EL (cell line): ENCODE data around the gene DLL4.
A peak's percentile ranks its signal among the peaks of the same experiment; 100 is the strongest.

Source experiments
- DNase-seq: peaks from one replicate; pipeline ENCODE4 v3.0.0-alpha.2; 2016

The DLL4 gene

DNA sequence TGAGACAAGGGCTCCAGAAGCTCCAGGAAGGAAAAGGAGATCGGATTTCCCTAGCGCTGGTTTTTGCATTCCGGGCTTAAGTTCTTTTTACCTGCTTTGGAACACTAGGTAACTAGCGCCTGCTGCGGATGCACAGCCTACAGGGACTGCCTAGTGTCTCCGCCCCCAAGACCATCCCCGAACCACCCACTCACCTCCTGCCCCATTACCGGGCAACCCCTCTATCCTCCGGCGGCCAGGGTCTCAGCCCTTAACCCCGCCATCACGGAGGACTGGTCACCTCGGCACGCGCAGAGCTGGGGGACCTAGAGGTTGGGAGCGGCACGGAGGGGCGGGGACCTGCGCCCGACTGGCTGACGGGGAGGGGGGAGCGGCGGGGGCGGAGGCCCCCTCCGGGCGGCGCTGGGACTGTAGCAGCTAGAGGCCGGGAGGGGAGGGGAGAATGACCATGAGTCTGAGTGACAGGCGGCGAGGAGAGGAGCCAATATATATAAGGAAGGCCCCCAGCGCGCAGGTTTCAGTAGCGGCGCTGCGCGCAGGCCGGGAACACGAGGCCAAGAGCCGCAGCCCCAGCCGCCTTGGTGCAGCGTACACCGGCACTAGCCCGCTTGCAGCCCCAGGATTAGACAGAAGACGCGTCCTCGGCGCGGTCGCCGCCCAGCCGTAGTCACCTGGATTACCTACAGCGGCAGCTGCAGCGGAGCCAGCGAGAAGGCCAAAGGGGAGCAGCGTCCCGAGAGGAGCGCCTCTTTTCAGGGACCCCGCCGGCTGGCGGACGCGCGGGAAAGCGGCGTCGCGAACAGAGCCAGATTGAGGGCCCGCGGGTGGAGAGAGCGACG, at the start of gene DLL4:
Gene DLL4 (plus strand): TSS at position 520 of the 839 bp plus-strand sequence. CDS start 329 bp downstream, outside the sequence.
- DNase-seq, result peak; percentile 71

DNA sequence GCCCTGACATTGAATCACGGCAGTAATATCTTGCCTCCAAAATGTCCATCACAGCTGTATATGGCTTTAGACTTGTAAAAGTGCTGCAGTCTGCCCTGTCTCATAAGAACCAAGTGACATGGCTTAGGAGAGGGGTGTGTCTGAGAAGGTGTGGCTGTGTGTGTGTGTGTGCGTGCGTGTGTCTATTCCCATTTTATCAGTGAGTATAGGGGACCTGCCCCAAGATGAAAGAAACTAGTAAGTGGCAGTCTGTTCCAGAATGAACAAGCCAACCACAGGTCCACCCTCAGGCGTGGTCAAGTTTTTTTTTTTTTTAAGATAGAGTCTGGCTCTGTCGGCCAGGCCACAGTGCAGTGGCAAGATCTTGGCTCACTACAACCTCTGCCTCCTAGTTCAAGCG, 49.5 kb upstream of the DLL4 start:
- no peak for DNase-seq

DNA sequence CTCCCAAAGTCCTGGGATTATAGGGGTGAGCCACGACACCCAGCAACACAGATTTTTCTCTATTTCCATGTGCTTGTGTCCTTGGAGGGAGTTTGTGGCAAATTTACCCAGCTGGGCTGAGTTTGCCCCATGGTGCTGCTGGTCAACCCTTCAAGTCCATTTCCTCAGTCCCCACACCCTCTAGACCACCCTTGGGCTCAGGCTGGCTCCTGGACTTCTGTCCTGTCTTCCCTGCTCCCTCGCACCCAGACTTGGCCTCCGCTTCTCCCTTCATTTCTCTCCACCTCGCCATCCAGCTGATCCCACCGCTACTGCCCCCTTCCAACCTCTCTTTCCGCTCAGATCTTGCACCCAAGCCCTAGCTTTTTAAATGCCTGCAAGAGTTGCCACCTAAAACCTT, 47.8 kb upstream of the DLL4 start:
- DNase-seq, result no peak

DNA sequence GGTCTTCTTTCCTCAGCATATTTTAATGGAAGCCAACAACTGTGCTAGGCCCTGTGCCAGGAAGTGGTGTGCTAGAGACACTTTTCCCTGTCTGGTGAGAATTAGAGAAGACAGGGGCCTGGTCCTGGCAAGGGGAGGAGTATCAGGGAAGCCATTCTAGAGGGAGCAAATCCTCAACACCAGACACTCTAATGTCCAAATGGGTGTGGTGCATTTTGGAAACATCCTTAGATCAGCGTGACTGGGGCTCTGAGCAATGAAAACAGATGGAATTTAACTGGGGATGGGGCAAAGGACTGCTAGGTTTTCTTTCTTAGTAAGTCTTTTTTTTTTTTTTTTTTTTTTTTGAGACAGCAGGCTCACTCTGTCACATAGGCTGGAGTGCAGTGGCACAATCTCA, 42.6 kb upstream of the DLL4 start:
- no peak for DNase-seq

DNA sequence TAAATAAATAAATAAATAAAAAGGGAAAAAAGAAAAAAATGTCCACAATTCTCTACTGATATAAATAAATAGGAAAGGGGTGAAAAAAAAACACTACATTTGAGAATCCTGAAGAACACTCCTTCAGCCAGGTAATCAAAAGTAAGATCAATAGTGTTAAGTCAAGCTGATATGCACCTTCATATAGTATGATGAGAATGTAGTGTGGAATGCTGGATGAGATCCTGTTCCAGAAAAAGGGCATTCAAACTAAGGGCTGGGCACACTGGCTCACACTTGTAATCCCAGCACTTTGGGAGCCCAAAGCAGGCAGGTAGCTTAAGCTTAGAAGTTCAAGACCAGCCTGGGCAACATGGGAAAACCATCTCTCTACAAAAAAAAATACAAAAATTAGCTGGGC, 40.0 kb upstream of the DLL4 start:
- DNase-seq, result no peak

DNA sequence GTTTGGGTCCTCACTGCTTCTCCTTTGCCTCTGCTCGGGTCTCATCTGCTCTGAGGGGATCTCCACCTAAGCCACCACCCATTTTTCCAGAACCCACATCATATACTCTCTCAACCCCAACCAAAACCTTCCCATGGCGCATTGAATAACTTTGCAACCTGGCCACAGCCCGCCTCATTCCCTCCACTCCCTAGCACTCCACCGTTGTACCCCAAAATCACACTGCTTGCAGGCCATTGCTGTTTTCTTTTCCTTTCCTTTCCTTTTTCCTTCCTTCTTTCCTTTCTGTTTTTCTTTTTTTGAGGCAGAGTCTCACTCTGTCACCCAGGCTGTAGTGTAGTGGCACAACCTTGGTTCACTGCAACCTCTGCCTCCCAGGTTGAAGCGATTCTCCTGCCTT, 38.0 kb upstream of the DLL4 start:
- DNase-seq, result no peak

DNA sequence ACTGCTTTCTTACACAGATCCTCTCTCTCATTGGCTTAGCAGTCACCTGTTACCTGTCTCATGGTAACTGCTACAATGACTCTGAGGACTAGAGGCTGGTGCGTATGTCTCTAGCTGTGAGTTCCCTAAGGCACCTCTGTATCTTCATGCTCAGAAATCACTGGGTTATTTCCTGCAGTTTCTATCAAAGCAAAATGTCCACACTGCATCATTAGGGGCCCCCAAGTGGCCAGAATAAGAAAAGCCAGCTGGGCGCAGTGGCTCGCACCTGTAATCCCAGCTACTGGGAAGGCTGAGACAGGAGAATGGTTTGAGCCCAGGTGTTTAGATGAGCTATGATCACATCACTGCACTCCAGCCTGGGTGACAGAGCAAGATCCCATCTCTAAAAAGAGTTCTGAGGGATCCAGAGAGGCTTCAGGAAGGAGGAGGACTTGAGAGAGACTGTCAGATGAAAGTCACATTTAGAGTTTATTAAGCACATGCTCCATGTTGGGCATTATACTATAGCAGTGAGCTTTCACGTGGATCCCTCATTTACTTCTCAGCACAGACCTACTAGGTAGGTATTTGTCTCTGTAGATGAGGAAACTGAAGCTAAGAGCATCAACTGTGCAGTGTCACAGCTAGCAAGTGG, 37.2 kb upstream of the DLL4 start:
- peak; percentile 53 for DNase-seq

DNA sequence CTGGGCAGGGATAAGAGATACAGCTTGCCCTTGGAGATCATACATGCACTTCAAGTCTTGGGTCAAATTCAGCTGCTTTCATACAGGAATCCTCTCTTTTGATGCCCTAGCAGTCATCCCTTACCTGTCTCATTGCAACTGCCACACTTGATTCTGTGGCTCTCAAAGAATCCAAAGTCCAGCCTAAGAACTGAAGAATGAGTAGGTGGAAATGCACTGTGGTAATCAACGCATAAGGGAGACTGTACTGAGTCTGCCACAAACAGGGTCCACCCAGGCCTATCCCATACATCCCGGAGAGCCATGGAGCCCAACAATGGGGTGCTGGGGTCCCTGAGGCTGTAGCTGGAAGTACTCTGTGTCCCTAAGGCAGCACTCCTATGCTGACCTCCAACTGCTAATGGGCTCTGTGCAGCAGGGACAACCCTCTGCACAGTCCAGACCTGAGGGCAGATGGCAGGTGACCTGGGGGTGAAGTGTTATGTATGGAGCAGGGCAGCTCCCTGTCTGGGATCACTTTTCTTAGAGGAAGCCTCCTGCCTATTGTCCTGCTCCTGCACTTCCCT, 36.6 kb upstream of the DLL4 start:
- no peak for DNase-seq

DNA sequence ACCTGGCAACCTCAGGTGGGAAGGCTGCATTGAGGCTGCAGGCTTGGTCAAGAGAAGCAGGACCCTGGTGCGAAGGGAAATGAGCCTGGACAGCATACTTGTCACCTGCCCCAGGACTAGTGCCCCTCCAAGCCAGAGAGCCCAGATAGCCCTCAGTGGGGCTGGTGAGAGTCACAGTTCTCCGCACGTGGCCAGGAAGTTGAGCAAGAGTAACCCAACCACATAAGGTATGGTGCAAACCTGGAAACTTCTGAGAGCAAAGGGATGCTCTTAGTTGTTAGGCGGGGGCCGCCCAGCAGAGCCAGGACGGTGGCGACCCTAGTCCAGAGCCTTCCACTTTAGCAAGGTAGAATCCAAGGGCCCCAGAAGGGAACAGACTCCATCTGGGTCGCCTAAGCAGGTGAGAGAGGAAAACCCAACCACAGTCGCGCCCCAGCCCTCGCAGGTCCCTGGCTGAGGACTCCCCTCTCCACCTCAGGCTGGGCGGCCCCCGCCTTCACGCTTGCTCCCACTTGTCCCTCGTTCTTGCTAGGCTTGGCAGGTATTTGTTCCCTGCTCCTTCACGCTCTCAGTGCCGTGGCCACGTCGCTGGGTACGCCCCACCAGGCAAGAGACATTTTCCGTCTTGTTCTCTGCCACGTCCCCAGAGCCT, 36.0 kb upstream of the DLL4 start:
- DNase-seq, result no peak

DNA sequence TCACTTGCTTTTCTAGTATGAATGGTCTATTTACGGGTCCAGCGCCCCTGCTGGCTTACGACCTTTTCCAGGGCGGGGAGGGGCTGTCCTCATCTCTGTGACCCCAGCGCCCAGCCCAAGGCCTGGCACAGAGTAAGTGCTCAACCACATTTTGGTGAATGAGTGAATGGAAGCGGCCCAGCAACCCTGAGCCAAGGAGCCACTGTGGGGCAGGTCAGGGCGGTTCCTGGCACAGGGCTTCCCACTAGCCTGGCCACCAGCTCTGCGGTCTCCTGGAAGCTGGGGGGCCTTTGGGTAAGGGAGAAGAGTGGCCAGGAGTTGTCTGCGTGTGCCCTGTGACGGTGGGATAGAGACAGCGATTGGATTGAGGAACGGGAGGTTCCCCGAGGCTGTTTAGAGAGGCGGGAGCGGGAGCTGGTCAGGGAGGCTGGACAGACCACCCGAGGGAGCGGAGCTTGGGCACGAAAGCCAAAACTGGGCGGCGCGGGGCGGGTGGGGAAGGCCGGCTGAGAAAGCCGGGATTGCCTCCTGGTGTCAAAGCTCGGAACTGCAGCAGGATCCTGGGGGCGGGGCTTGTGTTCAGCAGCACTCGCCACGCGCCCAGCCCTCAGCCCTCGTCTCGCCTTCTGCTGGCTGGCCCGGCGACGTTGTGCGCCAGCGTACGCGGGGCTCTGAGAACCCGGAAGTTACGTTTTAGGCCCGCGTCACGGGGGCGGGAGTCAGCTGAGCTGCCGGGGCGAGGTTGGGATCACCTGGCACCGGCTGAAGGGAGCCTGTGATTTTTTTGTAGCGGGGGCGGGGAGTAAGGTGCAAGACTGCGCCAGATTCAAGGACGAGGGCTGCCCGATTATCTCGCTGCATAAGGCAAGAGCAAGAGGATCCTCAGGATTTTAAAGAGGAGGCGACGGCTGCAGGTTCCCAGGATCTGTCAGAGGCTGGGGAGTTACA, 35.1 kb upstream of the DLL4 start, which contains the start of gene VPS18:
Gene VPS18 (plus strand): TSS at position 718 of the 948 bp plus-strand sequence. CDS start 319 bp downstream, outside the sequence.
- DNase-seq, result peak; percentile 95

DNA sequence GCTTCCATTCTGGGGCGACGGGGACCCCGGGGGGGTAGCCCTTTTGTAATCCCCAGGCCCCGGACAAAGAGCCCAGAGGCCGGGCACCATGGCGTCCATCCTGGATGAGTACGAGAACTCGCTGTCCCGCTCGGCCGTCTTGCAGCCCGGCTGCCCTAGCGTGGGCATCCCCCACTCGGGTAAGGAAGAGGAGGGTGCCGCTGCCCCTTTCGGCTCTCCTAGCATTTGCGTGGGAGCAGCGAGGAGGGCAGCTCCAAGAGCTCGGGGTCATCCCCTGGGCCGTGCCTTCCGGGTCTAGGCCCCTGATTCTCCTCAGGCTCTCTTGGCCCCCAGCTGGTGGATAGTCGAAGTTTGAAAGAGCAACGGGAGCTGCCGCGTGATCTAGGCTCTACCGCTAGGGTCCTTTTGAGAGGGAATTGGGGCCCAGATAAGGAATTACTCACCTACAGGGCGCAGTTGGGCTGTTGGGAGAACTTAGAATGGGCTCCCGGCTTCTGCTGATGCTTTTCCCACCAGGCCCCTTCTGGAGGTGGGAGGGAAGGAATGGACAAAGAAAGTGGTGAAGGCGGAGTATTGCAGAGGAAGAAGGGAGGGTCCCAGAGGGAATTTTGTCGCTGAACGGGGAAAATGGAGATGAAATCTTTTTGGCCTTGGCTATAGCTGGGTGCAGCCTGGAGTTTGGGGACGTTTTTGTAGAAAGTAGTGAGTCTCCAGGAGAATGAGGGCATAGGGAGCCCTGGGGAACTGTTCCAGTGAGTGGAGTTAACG, 34.3 kb upstream of the DLL4 start:
- DNase-seq, result peak; percentile 83

DNA sequence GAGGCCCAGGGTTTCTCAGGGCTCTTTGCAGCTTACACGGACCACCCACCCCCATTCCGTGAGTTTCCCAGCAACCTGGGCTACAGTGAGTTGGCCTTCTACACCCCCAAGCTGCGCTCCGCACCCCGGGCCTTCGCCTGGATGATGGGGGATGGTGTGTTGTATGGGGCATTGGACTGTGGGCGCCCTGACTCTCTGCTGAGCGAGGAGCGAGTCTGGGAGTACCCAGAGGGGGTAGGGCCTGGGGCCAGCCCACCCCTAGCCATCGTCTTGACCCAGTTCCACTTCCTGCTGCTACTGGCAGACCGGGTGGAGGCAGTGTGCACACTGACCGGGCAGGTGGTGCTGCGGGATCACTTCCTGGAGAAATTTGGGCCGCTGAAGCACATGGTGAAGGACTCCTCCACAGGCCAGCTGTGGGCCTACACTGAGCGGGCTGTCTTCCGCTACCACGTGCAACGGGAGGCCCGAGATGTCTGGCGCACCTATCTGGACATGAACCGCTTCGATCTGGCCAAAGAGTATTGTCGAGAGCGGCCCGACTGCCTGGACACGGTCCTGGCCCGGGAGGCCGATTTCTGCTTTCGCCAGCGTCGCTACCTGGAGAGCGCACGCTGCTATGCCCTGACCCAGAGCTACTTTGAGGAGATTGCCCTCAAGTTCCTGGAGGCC, 29.5 kb upstream of the DLL4 start:
- DNase-seq, result no peak

DNA sequence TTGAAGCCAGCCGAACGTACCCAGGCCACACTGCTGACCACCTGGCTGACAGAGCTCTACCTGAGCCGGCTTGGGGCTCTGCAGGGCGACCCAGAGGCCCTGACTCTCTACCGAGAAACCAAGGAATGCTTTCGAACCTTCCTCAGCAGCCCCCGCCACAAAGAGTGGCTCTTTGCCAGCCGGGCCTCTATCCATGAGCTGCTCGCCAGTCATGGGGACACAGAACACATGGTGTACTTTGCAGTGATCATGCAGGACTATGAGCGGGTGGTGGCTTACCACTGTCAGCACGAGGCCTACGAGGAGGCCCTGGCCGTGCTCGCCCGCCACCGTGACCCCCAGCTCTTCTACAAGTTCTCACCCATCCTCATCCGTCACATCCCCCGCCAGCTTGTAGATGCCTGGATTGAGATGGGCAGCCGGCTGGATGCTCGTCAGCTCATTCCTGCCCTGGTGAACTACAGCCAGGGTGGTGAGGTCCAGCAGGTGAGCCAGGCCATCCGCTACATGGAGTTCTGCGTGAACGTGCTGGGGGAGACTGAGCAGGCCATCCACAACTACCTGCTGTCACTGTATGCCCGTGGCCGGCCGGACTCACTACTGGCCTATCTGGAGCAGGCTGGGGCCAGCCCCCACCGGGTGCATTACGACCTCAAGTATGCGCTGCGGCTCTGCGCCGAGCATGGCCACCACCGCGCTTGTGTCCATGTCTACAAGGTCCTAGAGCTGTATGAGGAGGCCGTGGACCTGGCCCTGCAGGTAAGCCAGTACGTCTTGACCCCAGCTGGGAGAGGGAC, 28.7 kb upstream of the DLL4 start:
- DNase-seq, result no peak

DNA sequence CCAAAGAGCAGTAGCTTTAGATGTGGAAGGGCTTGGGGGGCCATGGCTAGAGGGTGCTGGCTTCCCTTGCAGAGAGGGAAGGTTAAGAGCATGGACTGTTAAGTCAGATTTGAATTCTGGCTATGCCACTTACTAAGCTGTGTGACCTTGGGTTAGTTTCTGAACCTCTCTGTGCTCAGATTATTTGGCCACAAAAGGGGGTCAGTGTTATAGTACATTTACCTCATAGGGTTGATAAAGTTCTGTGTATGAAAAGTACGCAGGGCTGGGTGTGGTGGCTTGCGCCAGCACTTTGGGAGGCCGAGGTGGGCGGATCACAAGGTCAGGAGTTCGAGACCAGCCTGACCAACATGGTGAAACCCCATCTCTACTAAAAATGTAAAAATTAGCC, 28.1 kb upstream of the DLL4 start:
- no peak for DNase-seq

DNA sequence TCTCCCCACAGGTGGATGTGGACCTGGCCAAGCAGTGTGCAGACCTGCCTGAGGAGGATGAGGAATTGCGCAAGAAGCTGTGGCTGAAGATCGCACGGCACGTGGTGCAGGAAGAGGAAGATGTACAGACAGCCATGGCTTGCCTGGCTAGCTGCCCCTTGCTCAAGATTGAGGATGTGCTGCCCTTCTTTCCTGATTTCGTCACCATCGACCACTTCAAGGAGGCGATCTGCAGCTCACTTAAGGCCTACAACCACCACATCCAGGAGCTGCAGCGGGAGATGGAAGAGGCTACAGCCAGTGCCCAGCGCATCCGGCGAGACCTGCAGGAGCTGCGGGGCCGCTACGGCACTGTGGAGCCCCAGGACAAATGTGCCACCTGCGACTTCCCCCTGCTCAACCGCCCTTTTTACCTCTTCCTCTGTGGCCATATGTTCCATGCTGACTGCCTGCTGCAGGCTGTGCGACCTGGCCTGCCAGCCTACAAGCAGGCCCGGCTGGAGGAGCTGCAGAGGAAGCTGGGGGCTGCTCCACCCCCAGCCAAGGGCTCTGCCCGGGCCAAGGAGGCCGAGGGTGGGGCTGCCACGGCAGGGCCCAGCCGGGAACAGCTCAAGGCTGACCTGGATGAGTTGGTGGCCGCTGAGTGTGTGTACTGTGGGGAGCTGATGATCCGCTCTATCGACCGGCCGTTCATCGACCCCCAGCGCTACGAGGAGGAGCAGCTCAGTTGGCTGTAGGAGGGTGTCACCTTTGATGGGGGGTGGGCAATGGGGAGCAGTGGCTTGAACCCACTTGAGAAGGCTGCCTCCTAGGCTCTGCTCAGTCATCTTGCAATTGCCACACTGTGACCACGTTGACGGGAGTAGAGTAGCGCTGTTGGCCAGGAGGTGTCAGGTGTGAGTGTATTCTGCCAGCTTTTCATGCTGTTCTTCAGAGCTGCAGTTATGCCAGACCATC, 26.3 kb upstream of the DLL4 start:
- DNase-seq, result no peak

DNA sequence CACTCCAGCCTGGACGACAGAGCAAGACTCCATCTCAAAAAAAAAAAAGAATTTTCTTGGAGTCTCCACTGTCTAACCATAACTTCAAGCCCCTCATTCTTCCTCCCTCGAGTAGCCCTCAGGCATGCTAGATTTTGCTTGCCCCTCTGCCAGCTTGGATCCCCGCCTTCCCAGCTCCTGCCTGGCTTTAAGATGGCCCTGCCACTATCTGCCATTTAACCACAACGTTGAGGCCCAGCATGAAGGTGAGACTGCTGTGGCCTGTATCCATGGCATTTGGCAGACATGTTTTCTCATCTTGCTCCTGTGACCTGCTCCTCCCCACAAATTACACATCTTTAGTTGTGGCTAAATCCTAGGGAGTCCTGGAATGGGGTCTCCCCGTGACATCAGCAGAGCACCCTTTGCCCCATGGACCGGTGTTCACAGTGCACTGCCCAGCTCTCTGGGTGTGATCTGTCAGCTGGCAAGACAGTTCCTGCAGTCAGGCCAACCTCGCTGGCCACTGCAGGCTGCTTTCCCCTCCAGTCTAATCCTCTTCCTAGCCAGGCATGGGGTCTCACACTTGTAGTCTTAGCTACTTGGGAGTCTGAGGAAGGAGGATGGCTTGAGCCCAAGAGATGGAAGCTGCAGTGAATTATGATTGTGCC, 24.5 kb upstream of the DLL4 start:
- DNase-seq, result no peak

DNA sequence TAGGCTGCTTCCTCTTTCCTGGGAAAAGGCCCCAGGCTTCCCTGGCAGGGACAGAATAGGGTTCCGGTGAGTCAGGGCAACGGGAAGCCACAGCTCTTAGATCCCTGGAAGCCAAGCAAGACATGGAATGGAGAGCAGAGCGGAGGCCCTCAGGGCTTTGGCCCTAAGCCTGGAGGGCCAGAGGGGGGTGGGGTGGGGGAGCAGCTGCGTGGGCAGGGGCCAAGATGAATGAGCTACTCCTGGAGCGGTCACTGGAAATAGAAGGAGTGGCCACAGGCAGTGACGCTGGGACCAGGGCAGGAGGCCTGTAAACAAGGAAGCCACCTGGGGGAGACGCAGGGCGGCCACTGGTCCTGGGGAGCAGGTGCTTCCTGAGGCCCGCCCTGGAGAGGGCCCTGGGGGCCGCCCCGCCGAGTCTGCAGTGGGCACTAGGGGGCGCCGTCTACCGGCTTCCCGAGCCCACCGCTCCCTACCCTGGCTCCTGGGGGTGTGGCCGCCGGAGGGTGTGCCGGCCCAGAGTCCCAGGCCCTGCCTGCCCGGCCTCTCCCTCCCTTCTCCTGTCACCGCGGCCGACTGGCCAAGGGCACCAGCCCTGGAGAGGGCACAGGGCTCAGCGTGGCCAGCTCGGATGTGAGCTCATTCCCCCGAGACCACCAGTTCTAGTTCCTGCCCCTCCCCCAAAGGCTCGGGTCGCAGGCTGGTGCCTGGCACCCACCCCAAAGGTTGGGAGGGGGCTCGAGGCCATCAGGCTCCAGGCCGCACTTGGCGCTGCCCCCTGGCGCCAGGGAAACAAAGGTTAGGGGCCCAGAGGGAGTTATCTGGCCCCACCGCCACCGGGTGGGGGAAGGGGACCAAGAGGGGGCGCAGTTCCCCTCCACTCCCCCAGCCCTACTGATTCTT, 22.8 kb upstream of the DLL4 start:
- peak; percentile 99 for DNase-seq
